Left lung (tissue), 10 donors: ENCODE results near the gene TLE1. TPM values are rescaled to one million over a fixed set of nuclear protein-coding genes. Genes with fewer than 3 reads are reported as not detected.

Experiments used
- ATAC-seq: fragments of 200-7000 bp; cut with Tn5 transposase; one replicate; pipeline ENCODE4 v1.9.1; 2020; ENCODE audit warnings: moderate library complexity
- DNase-seq, 4 donors: peaks; one replicate each; pipeline ENCODE4 v3.0.0-alpha.2; 2013 to 2020
- H3K27ac ChIP-seq, 2 donors: fragments of 200-600 bp; sonication (generic) in 1 of 2; one replicate each; pipeline versions ENCODE4 v1.5.0 to v1.8.0; 2020 to 2021
- H3K27me3 ChIP-seq, 2 donors: fragments of 200-600 bp; sonication (generic) in 1 of 2; one replicate each; pipeline versions ENCODE4 v1.5.0 to v1.8.0; 2020 to 2021
- H3K36me3 ChIP-seq, 2 donors: fragments of 200-600 bp; sonication (generic) in 1 of 2; one replicate each; pipeline versions ENCODE4 v1.5.0 to v1.8.0; 2020 to 2021
- H3K4me1 ChIP-seq, 2 donors: fragments of 200-600 bp; one replicate each; pipeline ENCODE4 v1.8.0; 2021
- H3K4me3 ChIP-seq, 2 donors: fragments of 200-600 bp; sonication (generic) in 1 of 2; one replicate each; pipeline versions ENCODE4 v1.5.0 to v1.8.0; 2020 to 2021; ENCODE audit warnings: mild to moderate bottlenecking in 1 of 2
- H3K9me3 ChIP-seq, 2 donors: fragments of 200-600 bp; sonication (generic) in 1 of 2; one replicate each; pipeline versions ENCODE4 v1.5.0 to v1.8.0; 2020 to 2021
- intact Hi-C, 2 donors: fragments of 100-400 bp; cut with DNase I; formaldehyde crosslinking; loops; one replicate each; pipeline versions ENCODE4 v1.11.2 to v1.14.2; 2022
- polyA plus RNA-seq, 6 donors: library from polyadenylated mRNA; unstranded; fragments of 120-200 nt; gene quantifications; one replicate each; pipeline ENCODE4 v1.2.1, GENCODE V29; 2013; ENCODE audit not compliant: insufficient read length in 6 of 6
- total RNA-seq, 2 donors: library from RNA; stranded (reverse); fragmentation: NEBNext Ultra II Directional; extraction: Animal tissue kit (Norgen Biotek cat#: 25700); gene quantifications; one replicate each; pipeline ENCODE4 v1.2.1, GENCODE V29; 2021
- TF ChIP-seq, protein P1 (sequence below), 2 donors: fragments of 200-600 bp; sonication (generic) in 1 of 2; IDR thresholded peaks; one replicate each; pipeline versions ENCODE4 v1.5.0 to v1.8.0; 2021; ENCODE audit warnings: antibody characterized with exemption in 2 of 2
- donor health status: DM: no; HTN: yes; CAD: no.
- donor health status: DM: no; HTN: no; CAD: no.

Gene TLE1
- total and polyA plus RNA-seq, 8 donors = 15.1 to 44.3 (median 40.0) TPM

DNA sequence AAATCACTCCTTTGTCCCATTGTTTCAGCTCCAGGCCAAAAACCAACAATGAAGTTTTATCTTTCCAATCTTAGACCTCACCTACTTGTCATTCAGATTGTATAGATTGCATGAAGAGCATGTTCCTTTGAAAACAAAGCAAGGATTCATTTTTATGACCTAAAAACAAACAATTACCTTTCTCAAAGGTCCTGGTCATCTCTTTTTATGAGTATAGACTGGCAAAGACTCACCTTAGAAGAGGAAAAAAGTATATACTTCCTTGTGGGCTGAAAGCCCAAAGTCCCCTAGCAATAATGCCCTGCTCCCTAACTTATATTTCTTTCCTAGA, 28.4 kb upstream of the TLE1 start:
- Histone ChIP-seq H3K4me1 (no peaks in the 10 kb centered on the region), H3K36me3 (no peaks in the 10 kb centered on the region), H3K4me3 (no peak overlapping the region), H3K27ac (no peak overlapping the region), H3K27me3 (no peaks in the 10 kb centered on the region), H3K9me3 (no peaks in the 10 kb centered on the region)
- ATAC-seq (no peak), DNase-seq (no peak)
- TF ChIP-seq, protein P1, sequence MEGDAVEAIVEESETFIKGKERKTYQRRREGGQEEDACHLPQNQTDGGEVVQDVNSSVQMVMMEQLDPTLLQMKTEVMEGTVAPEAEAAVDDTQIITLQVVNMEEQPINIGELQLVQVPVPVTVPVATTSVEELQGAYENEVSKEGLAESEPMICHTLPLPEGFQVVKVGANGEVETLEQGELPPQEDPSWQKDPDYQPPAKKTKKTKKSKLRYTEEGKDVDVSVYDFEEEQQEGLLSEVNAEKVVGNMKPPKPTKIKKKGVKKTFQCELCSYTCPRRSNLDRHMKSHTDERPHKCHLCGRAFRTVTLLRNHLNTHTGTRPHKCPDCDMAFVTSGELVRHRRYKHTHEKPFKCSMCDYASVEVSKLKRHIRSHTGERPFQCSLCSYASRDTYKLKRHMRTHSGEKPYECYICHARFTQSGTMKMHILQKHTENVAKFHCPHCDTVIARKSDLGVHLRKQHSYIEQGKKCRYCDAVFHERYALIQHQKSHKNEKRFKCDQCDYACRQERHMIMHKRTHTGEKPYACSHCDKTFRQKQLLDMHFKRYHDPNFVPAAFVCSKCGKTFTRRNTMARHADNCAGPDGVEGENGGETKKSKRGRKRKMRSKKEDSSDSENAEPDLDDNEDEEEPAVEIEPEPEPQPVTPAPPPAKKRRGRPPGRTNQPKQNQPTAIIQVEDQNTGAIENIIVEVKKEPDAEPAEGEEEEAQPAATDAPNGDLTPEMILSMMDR (IDR thresholded peaks at IDR 0.05) = no peak
- intact Hi-C loops = no loop called here

DNA sequence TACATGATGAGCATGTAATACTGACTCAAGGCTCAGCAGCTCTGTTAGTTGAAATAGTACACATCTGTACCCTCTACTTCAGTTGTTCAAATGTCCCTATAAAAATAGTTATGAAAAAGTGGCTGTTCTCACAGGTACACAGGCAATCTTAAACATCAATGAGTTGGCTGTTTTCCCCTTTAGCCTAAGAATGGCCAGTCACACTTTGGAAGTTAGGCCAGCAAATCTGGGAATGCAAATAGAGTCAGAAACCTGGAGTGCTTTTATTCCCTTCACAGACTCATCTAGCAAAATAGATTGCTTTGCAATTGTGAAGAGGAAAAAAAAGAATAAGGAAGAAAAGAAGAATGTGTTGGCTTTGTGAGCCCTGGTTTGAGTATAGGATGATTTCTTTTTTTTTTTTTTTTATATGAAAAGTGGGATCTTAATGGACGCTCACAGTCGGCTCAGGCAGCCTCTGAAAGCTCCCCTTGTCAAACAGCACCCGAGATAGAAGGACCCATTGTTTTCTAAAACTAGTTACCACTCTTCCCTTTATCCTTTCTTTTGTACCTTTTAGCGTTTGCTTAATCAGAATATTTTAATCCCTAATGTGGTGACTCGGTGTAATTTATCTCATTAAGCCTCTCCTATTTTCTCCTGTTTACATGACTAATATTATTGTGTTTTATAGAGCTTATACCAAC, 27.9 kb upstream of the TLE1 start:
- ATAC-seq = no peak
- TF ChIP-seq, protein P1 (IDR thresholded peaks at IDR 0.05) = no peak
- H3K4me3 ChIP-seq = no peak overlapping the region

DNA sequence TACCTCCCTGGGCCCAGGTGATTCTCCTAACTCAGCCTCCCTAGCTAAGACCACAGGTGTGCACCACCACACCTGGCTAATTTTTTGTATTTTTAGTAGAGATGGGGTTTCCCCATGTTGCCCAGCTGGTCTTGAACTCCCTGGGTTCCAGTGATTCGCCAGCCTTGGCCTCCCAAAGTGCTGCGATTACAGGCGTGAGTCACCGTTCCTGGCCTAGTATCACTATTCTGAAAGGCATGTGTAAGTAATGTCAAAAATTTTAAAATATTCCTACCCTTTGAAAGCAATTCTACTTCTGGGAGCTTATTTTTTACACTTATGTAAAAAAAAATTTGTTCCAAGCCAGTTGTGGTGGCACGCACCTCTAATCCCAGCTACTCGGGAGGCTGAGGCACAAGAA, 27.1 kb upstream of the TLE1 start:
- no peaks in the 10 kb centered on the region for H3K27me3 ChIP-seq
- H3K4me1 ChIP-seq = no peaks in the 10 kb centered on the region
- no peak overlapping the region for H3K4me3 ChIP-seq
- H3K9me3 ChIP-seq = no peaks in the 10 kb centered on the region
- no peaks in the 10 kb centered on the region for H3K36me3 ChIP-seq
- peak in 1 of 4 donors; percentile 8 for DNase-seq
- TF ChIP-seq, protein P1 (IDR thresholded peaks at IDR 0.05) = no peak
- H3K27ac ChIP-seq = no peak overlapping the region
- no peak for ATAC-seq
- intact Hi-C loops = no loop called here

More for the DNA sequence above, 27.9 kb upstream of the TLE1 start:
- H3K36me3 ChIP-seq = no peaks in the 10 kb centered on the region
- no peaks in the 10 kb centered on the region for H3K27me3 ChIP-seq
- no peaks in the 10 kb centered on the region for H3K9me3 ChIP-seq
- H3K27ac ChIP-seq = no peak overlapping the region
- intact Hi-C loops = no loop called here
- no peak for DNase-seq
- no peaks in the 10 kb centered on the region for H3K4me1 ChIP-seq

DNA sequence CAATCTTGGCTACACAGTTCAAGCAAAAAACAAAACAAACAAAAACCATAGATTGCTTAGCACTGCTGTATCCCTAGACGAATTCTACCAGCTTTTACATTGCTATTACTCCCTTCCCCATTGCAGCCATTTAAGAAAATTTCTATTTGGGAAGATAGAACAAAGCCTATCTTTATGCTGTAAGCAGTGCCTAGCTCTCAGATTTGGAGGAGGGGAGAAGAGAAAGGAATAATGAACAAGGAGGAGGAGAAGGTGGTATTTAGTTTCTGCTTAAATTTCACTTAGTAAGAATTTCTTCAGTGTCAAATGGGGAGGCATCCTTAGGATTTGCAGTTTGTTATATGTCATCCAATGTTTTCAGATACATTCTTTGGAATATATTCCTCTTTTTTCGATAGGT, 16.2 kb upstream of the TLE1 start:
- no peaks in the 10 kb centered on the region for H3K27me3 ChIP-seq
- DNase-seq = no peak

DNA sequence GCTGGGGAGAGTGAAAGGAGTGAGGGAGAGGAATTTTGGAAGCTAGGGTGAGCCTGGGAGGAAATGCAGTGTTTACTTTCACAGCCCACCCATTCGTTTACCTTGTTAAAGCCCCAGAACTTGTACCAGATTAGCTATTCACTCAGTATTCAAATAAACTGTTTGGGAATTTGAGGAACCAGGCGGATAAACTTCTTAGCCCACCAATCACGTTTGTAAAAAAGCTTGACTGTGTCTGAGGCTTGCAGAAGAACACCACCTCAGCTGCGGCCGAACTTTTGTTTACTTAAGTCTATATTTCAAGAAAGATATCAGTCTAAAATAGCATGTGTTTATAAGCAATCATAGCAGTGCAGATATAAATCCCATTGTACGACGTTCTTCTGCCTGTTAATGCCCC, 5.2 kb upstream of the TLE1 start:
- no peak overlapping the region for H3K27ac ChIP-seq
- intact Hi-C loops = no loop called here
- H3K4me1 ChIP-seq = peaks cover 0 to 11% of the 10 kb centered on the region in 2 donors
- H3K9me3 ChIP-seq = no peaks in the 10 kb centered on the region
- TF ChIP-seq, protein P1 (IDR thresholded peaks at IDR 0.05) = no peak
- no peak for DNase-seq
- H3K4me3 ChIP-seq = no peak overlapping the region
- peaks cover 0 to 18% of the 10 kb centered on the region in 2 donors for H3K27me3 ChIP-seq
- no peak for ATAC-seq
- H3K36me3 ChIP-seq = no peaks in the 10 kb centered on the region

More for the DNA sequence above, 16.2 kb upstream of the TLE1 start:
- Histone ChIP-seq H3K36me3 (no peaks in the 10 kb centered on the region), H3K4me3 (no peak overlapping the region), H3K9me3 (no peaks in the 10 kb centered on the region), H3K4me1 (no peaks in the 10 kb centered on the region), H3K27ac (no peak overlapping the region)
- intact Hi-C loops = no loop called here
- no peak for ATAC-seq
- TF ChIP-seq, protein P1 (IDR thresholded peaks at IDR 0.05) = no peak
